ENCODE measurements around the gene ZNF678.

ZNF678 gene

GRCh38 chr1:227557962-227558725 is 5.2 kb upstream of the ZNF678 start:
- H3K36me3 ChIP-seq: no peaks in the 10 kb centered on the region
- TF ChIP-seq CTCF (IDR thresholded peaks at IDR 0.05): no peak
- no peak overlapping the region for H3K4me3 ChIP-seq (ENCODE audit: low read depth in 1 of 2, low read length in 1 of 2)
- no peak overlapping the region for H3K27ac ChIP-seq
- no peaks in the 10 kb centered on the region for H3K4me1 ChIP-seq (ENCODE audit: control insufficient read depth in 1 of 2, insufficient read depth in 1 of 2, low read depth in 1 of 2, low read length in 1 of 2)
- H3K27me3 ChIP-seq: peaks cover 68% of the 10 kb centered on the region
- H3K9me3 ChIP-seq: no peaks in the 10 kb centered on the region

- no peaks in the 10 kb centered on the region for H3K9me3 ChIP-seq
- no peak for TF ChIP-seq CTCF (IDR thresholded peaks at IDR 0.05)
- H3K27me3 ChIP-seq: peaks cover 75% of the 10 kb centered on the region
- H3K27ac ChIP-seq: no peak overlapping the region
- H3K4me1 ChIP-seq (ENCODE audit: control insufficient read depth in 1 of 2, insufficient read depth in 1 of 2, low read depth in 1 of 2, low read length in 1 of 2): peaks cover 1 to 2% of the 10 kb centered on the region in 2 experiments
- no peak overlapping the region for H3K4me3 ChIP-seq (ENCODE audit: low read depth in 1 of 2, low read length in 1 of 2)
- H3K36me3 ChIP-seq: no peaks in the 10 kb centered on the region
These were observed 4.6 kb upstream of the ZNF678 start for GRCh38 chr1:227558732-227559262.

GRCh38 chr1:227559499-227559898 is 3.9 kb upstream of the ZNF678 start:
- Histone ChIP-seq H3K4me1 (ENCODE audit: control insufficient read depth in 1 of 2, insufficient read depth in 1 of 2, low read depth in 1 of 2, low read length in 1 of 2) (peaks cover 7 to 9% of the 10 kb centered on the region in 2 experiments), H3K27me3 (peaks cover 77% of the 10 kb centered on the region), H3K36me3 (no peaks in the 10 kb centered on the region), H3K4me3 (ENCODE audit: low read depth in 1 of 2, low read length in 1 of 2) (no peak overlapping the region), H3K27ac (no peak overlapping the region), H3K9me3 (no peaks in the 10 kb centered on the region)
- TF ChIP-seq CTCF (IDR thresholded peaks at IDR 0.05): no peak

GRCh38 chr1:227559926-227560325 is 3.4 kb upstream of the ZNF678 start:
- Histone ChIP-seq H3K36me3 (no peaks in the 10 kb centered on the region), H3K4me3 (ENCODE audit: low read depth in 1 of 2, low read length in 1 of 2) (no peak overlapping the region), H3K27me3 (peaks cover 77% of the 10 kb centered on the region), H3K9me3 (no peaks in the 10 kb centered on the region), H3K27ac (no peak overlapping the region), H3K4me1 (ENCODE audit: control insufficient read depth in 1 of 2, insufficient read depth in 1 of 2, low read depth in 1 of 2, low read length in 1 of 2) (peaks cover 7 to 10% of the 10 kb centered on the region in 2 experiments)
- TF ChIP-seq CTCF (IDR thresholded peaks at IDR 0.05): no peak

- H3K9me3 ChIP-seq: no peaks in the 10 kb centered on the region
- H3K27me3 ChIP-seq: peaks cover 77% of the 10 kb centered on the region
- no peaks in the 10 kb centered on the region for H3K36me3 ChIP-seq
- H3K4me1 ChIP-seq (ENCODE audit: control insufficient read depth in 1 of 2, insufficient read depth in 1 of 2, low read depth in 1 of 2, low read length in 1 of 2): peaks cover 7 to 10% of the 10 kb centered on the region in 2 experiments
- no peak for TF ChIP-seq CTCF (IDR thresholded peaks at IDR 0.05)
- no peak overlapping the region for H3K4me3 ChIP-seq (ENCODE audit: low read depth in 1 of 2, low read length in 1 of 2)
- H3K27ac ChIP-seq: no peak overlapping the region
These were observed 2.8 kb upstream of the ZNF678 start for GRCh38 chr1:227560393-227561173.
